NCI-H226 (cell line): ENCODE results near the gene POFUT1.
"Not testable (repeated sequence)": the region's sequence is repeated elsewhere in the genome, so short reads cannot be mapped to it uniquely, and the experiment has no call there.

Experiments
- DNase-seq: peaks from one replicate; pipeline ENCODE4 v3.0.0-alpha.2; 2015

The POFUT1 gene

DNA sequence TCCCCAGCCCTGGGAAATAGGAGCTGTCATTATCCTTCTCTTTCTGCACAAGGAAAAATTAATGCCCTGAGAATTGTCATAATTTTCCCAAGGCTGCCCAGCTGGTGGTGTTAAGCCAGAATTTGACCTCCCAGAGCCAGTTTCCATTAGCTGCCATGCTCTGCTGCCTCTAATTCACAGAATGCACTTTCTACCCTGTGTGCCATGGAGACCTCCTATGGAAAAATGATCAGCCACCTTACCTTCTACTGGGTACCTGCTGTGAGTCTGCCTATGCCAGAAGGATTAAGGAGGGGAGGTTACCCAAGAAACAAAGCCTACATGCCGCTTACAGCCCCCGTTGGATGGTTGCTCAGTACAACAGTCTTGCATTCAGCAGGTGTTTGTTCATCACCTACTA, 29.1 kb downstream of the POFUT1 start:
- no peak for DNase-seq

DNA sequence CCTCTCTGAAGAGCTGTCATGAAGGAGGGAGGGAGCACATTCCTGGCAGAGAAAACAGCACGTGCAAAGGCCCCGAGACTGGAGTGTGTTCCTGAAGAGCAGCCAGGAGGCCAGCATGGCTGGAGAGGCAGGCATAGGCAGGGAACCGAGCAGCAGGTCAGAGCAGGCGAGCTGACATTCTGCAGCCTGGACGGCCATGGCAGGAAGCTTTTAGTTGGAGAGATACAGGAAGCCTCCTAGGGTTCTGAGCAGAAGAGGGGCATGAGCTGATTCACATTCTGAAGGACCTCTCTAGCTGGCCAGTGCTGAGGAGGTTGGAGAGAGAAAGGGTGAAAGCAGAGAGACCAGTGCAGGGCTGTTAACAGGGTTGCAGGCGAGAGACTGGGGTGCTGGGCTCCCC, 29.7 kb downstream of the POFUT1 start:
- DNase-seq, result no peak

DNA sequence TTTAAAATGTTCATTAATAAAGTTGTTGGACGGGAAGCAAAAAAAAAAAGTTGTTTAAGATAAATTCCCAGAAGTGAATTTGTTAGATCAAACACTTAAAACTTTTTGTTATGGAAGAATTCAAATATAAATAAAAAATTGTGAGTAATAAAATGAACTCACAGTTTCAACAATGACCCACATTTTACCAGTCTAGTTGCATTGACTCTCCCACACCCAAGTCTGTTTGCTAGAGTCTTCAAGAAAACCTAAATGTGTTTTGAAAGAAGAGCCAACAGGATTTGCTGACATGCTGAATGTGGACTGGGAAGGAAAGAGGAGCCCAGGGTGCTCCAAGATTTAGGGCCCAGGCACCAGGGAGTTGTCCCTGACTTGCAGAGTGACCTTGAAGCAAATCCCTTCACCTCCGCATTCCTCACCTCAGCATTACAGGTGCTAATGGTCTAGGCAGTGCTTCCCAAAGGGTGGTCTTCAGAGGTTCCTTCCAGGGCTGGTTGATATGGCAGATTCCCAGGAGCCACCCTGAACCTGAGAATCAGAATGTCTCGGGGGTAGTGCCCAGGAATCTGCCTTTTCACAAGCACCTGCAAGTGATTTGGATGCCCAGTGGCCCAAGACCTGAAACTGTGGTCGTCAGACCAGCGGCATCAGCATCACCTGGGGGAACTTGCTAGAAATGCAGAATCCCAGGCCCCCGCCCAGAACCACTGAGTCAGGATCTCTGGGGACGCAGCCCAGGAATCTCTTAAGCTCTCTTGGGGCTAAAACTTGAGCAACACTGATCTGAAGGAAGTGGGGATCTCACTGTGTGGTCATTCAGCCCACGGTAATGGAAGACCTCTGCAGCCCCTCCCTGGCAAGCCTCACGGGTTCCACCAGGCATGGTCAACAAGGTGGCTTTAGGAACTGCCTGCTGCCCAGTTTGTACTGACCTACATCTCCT, 31.1 kb downstream of the POFUT1 start:
- no peak for DNase-seq

DNA sequence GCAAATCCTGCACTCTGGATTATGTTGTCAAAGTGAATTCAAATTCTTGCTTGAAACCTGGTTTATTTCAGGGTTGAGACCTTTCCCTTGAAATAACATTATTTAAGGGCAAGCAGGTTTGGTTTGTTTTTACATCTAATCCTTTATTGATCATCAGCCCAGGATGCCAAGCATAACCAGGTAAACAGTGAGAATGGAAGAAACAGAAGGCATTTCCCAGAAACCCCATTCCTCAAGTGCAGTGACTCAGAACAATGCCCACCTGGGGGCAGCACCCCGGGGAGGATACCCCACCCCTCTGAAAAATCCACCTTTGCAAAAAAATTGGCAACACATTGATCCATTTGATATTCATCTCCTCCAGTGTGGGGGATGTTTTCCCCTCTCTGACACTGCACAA, 32.5 kb downstream of the POFUT1 start:
- DNase-seq, result no peak

DNA sequence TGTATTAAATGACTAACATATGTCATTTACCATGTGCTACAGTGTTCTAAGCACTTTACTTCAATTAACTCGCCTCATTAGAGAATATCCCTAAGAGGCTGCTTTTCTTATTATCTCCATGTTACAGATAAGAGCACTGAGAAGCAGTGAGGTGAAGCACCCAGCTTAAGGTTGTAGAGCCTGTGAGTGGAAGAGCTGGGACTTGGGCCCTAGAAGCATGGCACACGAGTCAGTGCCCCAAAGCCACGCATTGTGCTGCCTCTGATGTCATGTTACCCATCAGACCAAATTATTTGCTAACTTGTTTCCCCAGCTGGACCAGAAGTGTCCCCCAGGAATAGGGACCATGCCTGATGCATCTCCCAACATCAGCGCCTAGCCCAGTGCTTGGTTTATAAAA, 34.1 kb downstream of the POFUT1 start:
- no peak for DNase-seq

DNA sequence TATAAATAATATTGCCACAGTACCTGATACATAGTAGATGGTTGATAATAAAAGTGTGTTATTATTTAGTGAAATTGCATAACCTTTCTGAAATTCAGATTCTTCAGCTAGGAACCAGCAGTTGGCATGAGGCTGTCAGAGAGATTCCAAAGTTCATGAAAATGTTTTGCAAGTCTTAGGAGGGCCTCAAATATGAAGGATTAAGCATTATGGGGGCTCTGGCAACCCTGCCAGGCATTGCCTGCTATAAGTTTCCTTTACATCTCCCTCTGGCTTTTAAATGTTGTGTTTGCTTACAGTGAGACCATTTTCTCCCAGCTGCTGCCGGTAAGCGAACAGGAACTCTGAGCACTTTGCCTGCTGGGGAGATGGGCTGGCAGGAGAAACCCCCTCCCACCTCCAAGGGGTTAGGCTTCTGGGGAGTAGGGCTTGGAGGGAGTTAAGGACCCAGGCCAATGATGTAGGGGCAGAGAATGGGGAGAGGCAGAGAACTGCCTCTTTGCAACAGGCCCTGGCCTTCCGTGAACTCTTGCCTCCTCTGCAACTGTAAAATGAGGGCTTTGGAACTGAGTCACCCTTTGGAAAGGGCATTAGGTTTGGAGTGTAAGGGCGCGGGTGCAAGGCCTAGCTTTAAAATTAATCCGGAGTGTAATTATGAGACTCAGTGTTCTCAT, 36.6 kb downstream of the POFUT1 start:
- DNase-seq, result no peak

DNA sequence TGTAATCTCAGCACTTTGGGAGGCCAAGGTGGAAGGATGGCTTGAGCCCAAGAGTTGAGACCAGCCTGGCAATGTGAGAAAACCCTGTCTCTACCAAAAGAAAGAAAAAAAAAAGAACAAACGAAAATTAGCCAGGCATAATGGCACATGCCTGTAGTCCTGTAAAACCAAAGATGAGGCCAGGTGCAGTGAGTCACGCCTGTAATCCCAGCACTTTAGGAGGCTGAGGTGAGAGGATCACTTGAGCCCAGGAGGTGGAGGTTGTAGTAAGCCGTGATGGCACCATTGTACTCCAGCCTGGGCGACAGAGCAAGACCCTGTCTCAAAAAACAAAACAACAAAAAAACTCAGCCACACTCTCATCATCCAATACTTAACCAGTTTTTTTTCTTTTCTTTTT, 37.3 kb downstream of the POFUT1 start:
- DNase-seq, result no peak

DNA sequence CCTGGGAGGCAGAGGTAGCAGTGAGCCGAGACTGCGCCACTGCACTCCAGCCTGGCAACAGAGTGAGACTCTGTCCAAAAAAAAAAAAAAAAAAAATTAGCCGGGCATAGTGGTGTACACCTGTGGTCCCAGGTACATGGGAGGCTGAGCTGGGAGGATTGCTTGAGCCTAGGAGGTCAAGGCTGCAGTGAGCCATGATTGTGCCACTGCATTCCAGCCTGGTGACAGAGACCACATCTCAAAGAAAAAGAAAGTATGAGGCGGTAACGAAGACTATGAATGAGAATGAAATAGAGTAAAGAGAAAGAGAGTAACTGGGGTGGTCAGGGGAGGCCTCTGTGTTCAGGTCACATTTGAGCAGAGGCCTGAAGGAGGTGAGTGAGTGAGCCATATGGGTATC, 38.5 kb downstream of the POFUT1 start:
- not testable (repeated sequence) for DNase-seq

DNA sequence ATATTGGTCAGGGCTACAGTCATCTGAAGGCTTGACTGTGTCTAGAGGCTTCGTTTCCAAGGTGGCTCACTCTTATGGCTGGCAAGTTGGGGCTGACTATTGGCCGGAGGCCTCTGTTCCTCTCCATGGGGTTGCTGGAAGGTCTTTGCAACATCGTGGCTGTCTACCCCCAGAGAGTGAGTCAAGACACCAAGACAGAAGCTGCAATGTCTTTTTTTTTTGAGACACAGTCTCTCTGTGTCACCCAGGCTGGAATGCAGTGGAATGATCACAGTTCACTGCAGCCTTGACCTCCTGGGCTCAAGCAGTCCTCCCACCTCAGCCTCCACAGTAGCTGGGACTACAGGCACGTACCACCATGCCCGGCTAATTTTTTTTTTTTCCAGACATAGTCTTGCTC, 40.4 kb downstream of the POFUT1 start:
- DNase-seq, result no peak

DNA sequence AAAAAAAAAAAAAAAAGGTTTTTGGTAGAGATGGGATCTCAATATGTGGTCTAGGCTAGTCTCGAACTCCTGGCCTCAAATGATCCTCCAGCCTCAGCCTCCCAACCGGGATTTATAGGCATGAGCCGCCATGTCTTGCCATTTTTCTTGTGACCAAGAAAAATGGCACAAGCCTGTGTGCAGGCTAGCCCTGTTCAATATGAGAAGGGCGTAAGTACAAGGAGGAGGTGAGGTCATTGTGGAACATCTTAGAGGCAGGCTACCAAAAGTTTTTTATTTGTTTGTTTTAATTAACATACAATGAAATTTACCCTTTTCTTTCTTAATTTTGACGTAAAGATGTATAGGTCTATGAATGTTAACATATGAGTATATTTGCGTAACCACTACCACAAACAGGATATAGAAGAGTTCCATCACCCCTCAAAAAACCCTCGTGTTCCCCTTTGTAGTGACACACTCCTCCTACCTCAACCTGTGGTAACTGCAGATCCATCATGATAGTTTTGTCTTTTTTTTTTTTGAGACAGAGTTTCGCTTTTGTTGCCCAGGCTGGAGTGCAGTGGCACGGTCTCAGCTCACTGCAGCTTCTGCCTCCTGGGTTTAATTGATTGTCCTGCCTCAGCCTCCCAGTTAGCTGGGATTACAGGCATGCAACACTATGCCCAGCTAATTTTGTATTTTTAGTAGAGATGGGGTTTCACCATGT, 41.5 kb downstream of the POFUT1 start:
- no peak for DNase-seq

DNA sequence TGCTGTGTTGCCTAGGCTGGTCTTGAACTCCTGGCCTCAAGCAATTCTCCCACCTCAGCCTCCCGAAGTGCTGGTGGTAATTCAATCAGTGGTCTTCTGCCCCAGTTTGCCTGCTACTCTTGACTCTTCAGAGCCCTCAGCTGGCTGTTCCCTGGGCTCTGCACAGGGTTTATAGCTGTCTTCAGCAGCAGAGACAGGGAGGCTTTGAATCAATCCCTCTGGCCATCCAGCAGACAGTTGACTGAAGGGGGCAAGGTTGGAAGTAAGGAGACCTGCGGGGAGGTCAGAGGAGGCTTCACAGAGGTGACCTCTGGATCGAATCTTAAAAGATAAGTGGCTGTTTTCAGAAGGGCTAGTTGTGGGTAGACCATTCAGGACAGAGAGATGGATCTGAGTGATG, 43.8 kb downstream of the POFUT1 start:
- DNase-seq, result no peak

DNA sequence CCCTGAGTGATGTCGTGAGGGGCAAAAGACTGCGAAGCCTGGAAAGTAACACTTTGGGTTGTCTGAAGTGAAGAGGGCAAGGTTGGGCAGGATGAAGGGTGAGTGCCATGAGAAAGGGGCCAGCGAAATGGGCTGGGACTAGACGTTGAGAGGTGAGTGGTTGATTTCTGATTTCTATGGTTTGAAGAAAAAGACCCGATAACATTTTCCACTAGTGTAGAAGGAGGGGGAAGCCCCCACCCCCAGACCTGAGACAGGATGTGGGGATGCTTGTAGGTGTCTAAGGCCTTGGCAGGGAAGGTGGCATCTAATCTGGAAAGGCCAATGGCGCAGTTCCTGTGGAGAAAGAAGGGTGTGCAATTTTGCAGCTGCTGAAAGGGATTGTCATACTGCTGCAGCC, 44.5 kb downstream of the POFUT1 start:
- DNase-seq, result no peak

DNA sequence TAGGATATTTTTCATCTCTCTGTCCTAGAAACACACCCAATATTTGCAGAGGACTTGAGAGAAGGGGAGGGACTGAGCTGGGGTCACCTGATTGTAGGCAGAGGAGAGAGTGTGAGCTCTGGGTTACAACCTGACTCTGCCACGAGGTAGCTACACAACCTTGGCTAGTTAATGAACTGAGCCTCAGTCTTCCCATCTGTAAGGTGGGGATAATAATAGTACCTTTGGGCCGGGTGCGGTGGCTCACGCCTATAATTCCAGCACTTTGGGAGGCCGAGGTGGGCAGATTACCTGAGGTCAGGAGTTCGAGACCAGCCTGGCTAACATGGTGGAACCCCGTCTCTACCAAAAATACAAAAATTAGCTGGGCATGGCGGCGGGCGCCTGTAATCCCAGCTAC, 53.3 kb downstream of the POFUT1 start:
- not testable (repeated sequence) for DNase-seq

DNA sequence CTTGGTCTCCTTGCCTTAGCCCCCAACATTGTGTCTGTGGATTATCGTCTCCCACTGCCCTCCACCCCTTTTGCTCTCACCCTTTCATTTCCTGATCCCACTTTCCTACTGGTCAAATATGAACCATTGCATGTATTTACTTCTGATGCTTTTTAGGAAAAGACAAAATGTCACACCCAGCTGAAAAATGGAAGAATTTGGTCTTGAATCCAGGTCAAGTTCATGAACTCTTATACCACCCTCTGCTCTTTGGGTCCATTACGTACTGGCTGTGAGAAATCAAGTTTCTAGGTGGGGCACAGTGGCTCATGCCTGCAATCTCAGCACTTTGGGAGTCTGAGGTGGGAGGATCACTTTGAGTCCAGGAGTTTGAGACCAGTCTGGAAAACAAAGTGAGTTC, 54.0 kb downstream of the POFUT1 start:
- no peak for DNase-seq

DNA sequence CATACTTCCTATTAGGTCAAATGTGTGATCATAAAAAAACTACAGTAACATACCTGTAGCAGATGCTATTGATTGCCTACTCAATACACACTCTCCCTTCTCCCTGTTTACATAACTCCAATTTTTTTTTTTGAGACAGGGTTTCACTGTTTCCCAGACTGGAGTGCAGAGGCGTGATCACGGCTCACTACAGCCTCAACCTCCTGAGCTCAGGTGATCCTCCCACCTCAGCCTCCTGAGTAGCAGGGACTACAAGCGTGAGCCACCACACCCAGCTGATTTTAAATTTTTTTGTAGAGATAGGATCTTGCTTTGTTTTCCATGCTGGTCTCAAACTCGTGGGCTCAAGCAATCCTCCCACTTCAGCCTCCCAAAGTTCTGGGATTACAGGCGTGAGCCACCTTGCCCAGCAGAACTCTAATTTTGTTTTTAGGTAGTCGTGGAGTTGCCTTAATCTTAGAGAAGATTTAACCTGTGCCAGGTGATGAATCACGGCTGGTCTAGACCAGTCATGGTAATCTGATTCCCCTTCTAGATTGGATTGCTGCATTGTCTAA, 55.8 kb downstream of the POFUT1 start:
- DNase-seq, result no peak

DNA sequence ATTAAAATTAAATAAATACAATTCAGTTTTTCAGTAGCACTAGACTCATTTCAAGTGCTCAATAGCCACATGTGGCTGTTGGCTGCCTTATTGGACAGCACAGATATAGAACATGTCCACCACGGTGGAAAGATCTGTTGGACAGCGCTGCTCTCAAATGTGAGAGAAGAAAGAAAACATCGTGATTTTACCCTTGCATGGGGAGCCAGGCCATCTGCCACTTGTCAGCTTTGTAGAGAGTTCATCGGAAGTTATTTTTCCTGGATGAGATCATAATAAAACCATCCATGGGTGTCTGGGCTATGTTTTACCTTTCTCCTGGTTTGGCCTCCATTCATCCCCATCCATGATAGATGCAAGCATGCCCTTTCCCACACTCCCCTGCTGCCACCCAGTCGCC, 63.9 kb downstream of the POFUT1 start:
- no peak for DNase-seq

DNA sequence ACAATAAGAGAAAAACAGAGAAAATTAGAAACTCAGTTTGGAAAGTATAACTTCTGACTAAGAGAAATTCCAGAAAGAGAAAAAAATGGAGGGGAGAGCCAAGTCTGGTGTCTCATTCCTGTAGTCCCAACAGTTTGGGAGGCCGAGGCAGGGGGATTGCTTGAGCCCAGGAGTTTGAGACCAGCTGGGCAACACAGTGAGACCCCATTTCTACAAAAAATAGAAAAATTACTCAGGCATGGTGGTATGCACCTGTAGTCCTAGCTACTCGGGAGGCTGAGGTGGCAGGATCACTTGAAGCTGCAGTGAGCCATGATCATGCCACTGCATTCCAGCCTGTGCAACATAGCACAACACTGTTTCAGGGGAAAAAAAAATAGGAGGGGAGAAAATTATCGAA, 66.7 kb downstream of the POFUT1 start:
- no peak for DNase-seq

DNA sequence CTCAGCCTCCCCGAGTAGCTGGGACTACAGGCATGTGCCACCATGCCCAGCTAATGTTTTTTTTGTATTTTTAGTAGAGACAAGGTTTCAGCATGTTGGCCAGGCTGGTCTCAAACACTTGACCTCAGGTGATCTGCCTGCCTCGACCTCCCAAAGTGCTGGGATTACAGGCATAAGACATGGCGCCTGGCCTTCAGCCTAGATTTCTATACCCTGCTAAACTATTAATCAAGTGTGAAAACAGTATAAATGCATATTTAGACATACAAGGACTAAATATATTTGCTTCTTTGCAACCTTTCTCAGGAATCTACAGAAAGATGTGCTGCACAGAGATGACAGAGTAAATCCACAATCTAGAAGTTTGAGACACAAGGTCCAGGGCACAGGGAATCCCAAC, 67.5 kb downstream of the POFUT1 start:
- DNase-seq, result not testable (repeated sequence)

DNA sequence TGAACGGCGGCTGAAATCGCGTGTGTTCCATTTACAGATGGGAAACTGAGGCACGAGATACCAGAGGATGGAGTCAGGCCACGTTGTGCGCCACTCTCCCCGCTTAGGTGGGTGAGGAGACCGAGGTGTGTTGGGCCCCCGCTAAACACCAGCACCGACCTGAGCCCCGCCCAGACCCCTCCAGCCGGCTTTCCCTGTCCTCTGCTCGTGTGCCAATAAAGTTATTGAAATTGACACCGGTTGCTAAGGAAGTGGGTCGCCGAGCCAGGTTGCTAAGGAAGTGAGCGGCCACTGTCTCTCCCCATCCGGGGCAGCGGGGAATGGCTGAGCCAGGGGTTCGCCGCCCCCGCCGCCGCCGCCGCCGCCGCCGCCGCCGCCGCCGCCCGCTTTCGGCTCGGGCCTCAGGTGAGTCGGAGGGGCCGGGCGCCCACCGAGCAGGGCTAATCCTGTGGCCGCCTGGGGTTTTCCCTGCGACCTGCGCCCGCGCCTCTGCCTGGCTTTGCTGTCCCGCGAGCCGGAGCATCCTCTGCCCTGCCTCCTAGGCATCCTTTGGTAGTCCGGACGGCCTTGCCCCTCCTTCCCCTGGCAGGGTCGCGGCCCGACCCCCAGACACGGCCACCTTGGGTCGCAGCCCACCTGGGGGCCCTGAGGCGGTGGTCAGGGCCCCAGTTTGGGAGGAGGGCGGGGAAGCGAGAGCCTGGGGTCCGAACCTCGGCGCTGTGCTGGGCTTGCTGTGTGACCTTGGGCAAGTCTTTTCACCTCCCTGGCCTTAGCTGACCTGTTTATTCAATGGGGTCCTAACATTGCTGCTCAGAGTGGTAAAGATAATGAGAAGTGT, 69.9 kb downstream of the POFUT1 start, which contains the start of gene KIF3B:
TSS of gene KIF3B (plus strand) at position 291 of the 838 bp plus-strand sequence. CDS start 32,127 bp downstream, outside the sequence.
- DNase-seq, result peak; percentile 78

DNA sequence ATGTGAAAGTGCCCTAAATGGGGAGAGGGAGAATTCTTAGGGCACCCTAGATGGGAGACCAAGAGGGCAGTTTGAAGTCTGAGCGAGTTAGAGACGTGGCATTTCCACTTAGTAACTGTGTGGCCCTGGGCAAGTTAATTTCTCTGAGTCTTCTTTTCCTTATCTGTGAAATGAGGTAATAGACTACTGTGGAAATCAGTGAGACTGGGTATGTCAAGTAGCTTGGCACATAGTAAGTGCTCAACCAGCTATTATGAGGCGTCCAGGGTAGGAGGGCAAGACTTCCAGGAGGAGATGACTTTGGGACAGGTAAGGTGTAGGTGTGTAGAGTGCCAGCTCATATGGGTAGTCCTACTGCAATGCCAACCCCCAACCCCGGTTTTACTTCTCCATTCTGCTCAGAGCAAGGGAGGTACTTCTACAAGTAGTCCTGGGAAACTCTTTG, 70.5 kb downstream of the POFUT1 start:
- DNase-seq, result no peak

DNA sequence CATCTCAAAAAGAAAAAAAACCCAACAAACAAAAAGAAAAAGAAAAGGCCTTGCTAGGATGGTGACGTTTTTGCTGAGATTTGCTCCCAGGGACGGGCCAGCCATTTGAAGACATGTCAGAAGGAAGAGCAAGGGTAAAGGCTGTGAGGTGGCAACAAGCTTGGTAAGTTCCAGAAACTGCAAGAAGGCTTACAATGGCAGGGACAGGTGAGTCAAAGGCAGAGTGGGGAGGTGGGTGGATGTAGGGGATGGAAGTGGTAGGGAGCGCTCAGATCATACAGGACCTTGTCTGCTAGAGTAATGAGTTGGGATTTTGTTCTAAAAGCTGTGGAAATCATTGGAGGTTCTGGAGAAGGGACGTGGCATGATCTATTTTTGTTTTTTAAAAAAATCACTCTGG, 74.0 kb downstream of the POFUT1 start:
- DNase-seq, result no peak

DNA sequence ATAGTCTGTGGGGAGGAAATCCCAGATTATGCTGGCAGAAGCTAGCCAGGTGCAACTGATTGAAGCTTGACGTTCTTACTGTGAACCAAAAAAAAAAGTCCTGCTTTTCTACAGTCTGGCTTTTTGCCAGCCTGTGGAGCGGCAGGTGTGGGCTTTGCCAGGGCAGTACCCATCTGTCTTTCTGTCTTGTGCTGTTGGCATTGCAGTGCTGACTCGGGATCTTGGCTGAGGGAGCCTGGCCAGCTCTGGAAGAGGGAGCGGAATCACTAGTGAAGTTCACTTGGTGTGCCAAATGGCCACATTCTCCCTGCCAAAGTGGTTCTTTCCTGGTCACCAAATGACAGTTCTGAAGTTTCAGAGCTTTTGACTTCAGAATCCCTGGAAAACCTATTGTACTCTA, 74.8 kb downstream of the POFUT1 start:
- no peak for DNase-seq
